Prostate gland (tissue), 2 donors: ENCODE measurements around the gene GNLY.

ENCODE experiments used
- CTCF ChIP-seq, 4 experiments: fragments of 200-600 bp in 2 of 4; fragments of 450-650 bp in 2 of 4; sonication (generic) in 2 of 4; IDR thresholded peaks; 1 replicate in 3 of 4; 2 replicates in 1 of 4; pipeline ENCODE4 v1.5.1; 2016 to 2019; ENCODE audit warnings: antibody characterized with exemption in 4 of 4, mild to moderate bottlenecking in 2 of 4, moderate library complexity in 2 of 4
- POLR2A ChIP-seq: fragments of 450-650 bp; IDR thresholded peaks from one replicate; pipeline ENCODE4 v1.6.1; 2016; ENCODE audit warnings: antibody characterized with exemption, mild to moderate bottlenecking

- TF ChIP-seq CTCF (IDR thresholded peaks at IDR 0.05), result no peak
- TF ChIP-seq POLR2A, result no peak
Observed at GRCh38 chr2:85692039-85692645, 2.0 kb upstream of the GNLY start.
